GM23248 (cell line): ENCODE results near the gene ZNF827. TPM values are rescaled to one million over a fixed set of nuclear protein-coding genes. Genes with fewer than 3 reads are reported as not detected.

Experiments used
- DNase-seq: peaks from one replicate; pipeline ENCODE4 v3.0.0-alpha.2; 2015
- H2AFZ ChIP-seq: fragments of 200-600 bp; sonication (generic); 2 replicates; pipeline ENCODE4 v1.6.1; 2016; ENCODE audit warnings: antibody characterized with exemption
- H3F3A ChIP-seq: fragments of 200-600 bp; sonication (generic); 2 replicates; pipeline ENCODE4 v1.6.1; 2016; ENCODE audit warnings: mild to moderate bottlenecking, antibody characterized with exemption, mixed run types; ENCODE audit not compliant: insufficient read depth
- H3K27ac ChIP-seq: fragments of 200-600 bp; sonication (generic); 2 replicates; pipeline ENCODE4 v1.5.1; 2016; ENCODE audit warnings: mild to moderate bottlenecking
- H3K27me3 ChIP-seq: fragments of 200-600 bp; sonication (generic); replicated peaks from 2 replicates; pipeline ENCODE4 v1.6.1; 2016; ENCODE audit warnings: mild to moderate bottlenecking; ENCODE audit not compliant: insufficient read depth
- H3K36me3 ChIP-seq: fragments of 200-600 bp; sonication (generic); 2 replicates; pipeline ENCODE4 v1.6.1; 2016; ENCODE audit warnings: low read depth, mild to moderate bottlenecking
- H3K4me1 ChIP-seq: fragments of 200-600 bp; sonication (generic); 2 replicates; pipeline ENCODE4 v1.6.1; 2016; ENCODE audit warnings: mild to moderate bottlenecking; ENCODE audit not compliant: insufficient read depth
- H3K4me2 ChIP-seq: fragments of 200-600 bp; sonication (generic); one replicate; pipeline ENCODE4 v1.6.1; 2016; ENCODE audit warnings: mild to moderate bottlenecking; ENCODE audit not compliant: unreplicated experiment
- H3K4me3 ChIP-seq: fragments of 200-600 bp; sonication (generic); 2 replicates; pipeline ENCODE4 v1.5.1; 2016; ENCODE audit warnings: mild to moderate bottlenecking
- H3K79me2 ChIP-seq: fragments of 200-600 bp; sonication (generic); 2 replicates; pipeline ENCODE4 v1.6.1; 2016; ENCODE audit warnings: mild to moderate bottlenecking; ENCODE audit not compliant: insufficient read depth
- H3K9ac ChIP-seq: fragments of 200-600 bp; sonication (generic); 2 replicates; pipeline ENCODE4 v1.6.1; 2016; ENCODE audit warnings: mild to moderate bottlenecking
- H3K9me2 ChIP-seq: fragments of 200-600 bp; sonication (generic); 2 replicates; pipeline ENCODE4 v1.6.1; 2016; ENCODE audit warnings: mixed run types, mild to moderate bottlenecking, moderate library complexity; ENCODE audit not compliant: insufficient read depth
- H3K9me3 ChIP-seq: fragments of 200-600 bp; sonication (generic); one replicate; pipeline ENCODE4 v1.6.1; 2017; ENCODE audit warnings: low read depth
- H4K20me1 ChIP-seq: fragments of 200-600 bp; sonication (generic); 2 replicates; pipeline ENCODE4 v1.6.0; 2016; ENCODE audit not compliant: insufficient read depth
- EZH2 ChIP-seq: fragments of 200-600 bp; sonication (generic); IDR thresholded peaks from 2 replicates; pipeline ENCODE4 v1.6.1; 2018; ENCODE audit warnings: antibody characterized with exemption, mild to moderate bottlenecking; ENCODE audit not compliant: insufficient read depth, poor library complexity, severe bottlenecking
- EZH2phosphoT487 ChIP-seq: fragments of 200-600 bp; sonication (generic); IDR thresholded peaks from 2 replicates; pipeline ENCODE4 v1.6.1; 2018; ENCODE audit warnings: antibody characterized with exemption, moderate library complexity, mild to moderate bottlenecking, low read depth; ENCODE audit not compliant: insufficient read depth
- WGBS, 2 experiments: methylation state at CpG; one replicate each; pipeline ENCODE4 v1.1.6; 2015 to 2017; ENCODE audit warnings: low lambda C conversion rate in 2 of 2, low coverage in 1 of 2; ENCODE audit errors: missing lambda C conversion rate in 2 of 2; 5-methylcytosine and 5-hydroxymethylcytosine counted together
- in situ Hi-C: fragments of 300-500 bp; cut with MboI; formaldehyde crosslinking; loops from 2 replicates; pipeline ENCODE4 v1.15.0; 2020
- polyA plus RNA-seq: library from polyadenylated mRNA; unstranded; fragments of >200 nt; fragmentation: Nextera tagmentation; extraction: Ambion mirVana; gene quantifications from 2 replicates; pipeline ENCODE4 v1.2.1, GENCODE V29; 2016
- total RNA-seq: library from RNA; depleted of rRNA; stranded (reverse); fragments of >200 nt; shearing (Covaris generic); gene quantifications from 2 replicates; pipeline ENCODE4 v1.2.3, GENCODE V29; 2014

The ZNF827 gene
- total and polyA plus RNA-seq, 2 experiments from 2014 or later: 5.0 to 10.1 TPM

GRCh38 chr4:145886871-145887240 is 51.8 kb downstream of the ZNF827 start:
- Histone ChIP-seq H3K27ac (peak overlapping the region; percentile 40; the same call in 1 of the 2 replicates), H3K9ac (0 out of 2 replicates have a peak overlapping the region, but pooled peaks have one; percentile 39), H3K36me3 (peaks cover 13% of the 10 kb centered on the region), H3K79me2 (peaks cover 16% of the 10 kb centered on the region), H3F3A (peaks cover 31% of the 10 kb centered on the region; the same call in 1 of the 2 replicates), H2AFZ (0 out of 2 replicates have a peak overlapping the region, but pooled peaks have one; percentile 6), H3K9me3 (no peaks in the 10 kb centered on the region), H3K4me1 (peaks cover 15% of the 10 kb centered on the region), H3K27me3 (no peaks in the 10 kb centered on the region), H4K20me1 (no peaks in the 10 kb centered on the region), H3K4me3 (peak overlapping the region; percentile 40; the same call in 1 of the 2 replicates), H3K4me2 (peak overlapping the region; percentile 42), H3K9me2 (no peaks in the 10 kb centered on the region)
- no peak for DNase-seq
- no peak for TF ChIP-seq EZH2phosphoT487
- TF ChIP-seq EZH2: no peak
- in situ Hi-C loops: no loop called here

GRCh38 chr4:145885666-145886065 is 53.0 kb downstream of the ZNF827 start:
- Histone ChIP-seq H3K36me3 (peaks cover 8% of the 10 kb centered on the region; the same call in 1 of the 2 replicates), H3K9me3 (no peaks in the 10 kb centered on the region), H3K9me2 (no peaks in the 10 kb centered on the region), H4K20me1 (no peaks in the 10 kb centered on the region), H3K79me2 (peaks cover 28% of the 10 kb centered on the region), H3K27ac (no peak overlapping the region), H3K4me1 (peaks cover 15% of the 10 kb centered on the region), H3K4me3 (no peak overlapping the region), H3K27me3 (no peaks in the 10 kb centered on the region), H3K4me2 (no peak overlapping the region), H3F3A (peaks cover 31% of the 10 kb centered on the region; the same call in 1 of the 2 replicates), H3K9ac (no peak overlapping the region), H2AFZ (no peak overlapping the region)
- no peak for DNase-seq
- WGBS, 2 experiments: 98 to 99% methylated on average over 9 of the region's 9 CpGs
- TF ChIP-seq EZH2phosphoT487: no peak
- no peak for TF ChIP-seq EZH2
- in situ Hi-C loops: no loop called here

GRCh38 chr4:145884775-145885174 is 53.8 kb downstream of the ZNF827 start:
- H3K79me2 ChIP-seq: peaks cover 31% of the 10 kb centered on the region
- no peak overlapping the region for H2AFZ ChIP-seq
- no peak overlapping the region for H3K4me2 ChIP-seq
- DNase-seq: no peak
- peaks cover 31% of the 10 kb centered on the region; the same call in 1 of the 2 replicates for H3F3A ChIP-seq
- H3K9me2 ChIP-seq: no peaks in the 10 kb centered on the region
- in situ Hi-C loops: no loop called here
- no peaks in the 10 kb centered on the region for H3K27me3 ChIP-seq
- no peak for TF ChIP-seq EZH2phosphoT487
- no peak for TF ChIP-seq EZH2
- peaks cover 15% of the 10 kb centered on the region for H3K4me1 ChIP-seq
- 98 to 100% methylated on average over 1 of the region's 1 CpG for WGBS, 2 experiments
- H3K36me3 ChIP-seq: peaks cover 8% of the 10 kb centered on the region; the same call in 1 of the 2 replicates
- no peaks in the 10 kb centered on the region for H4K20me1 ChIP-seq
- H3K9me3 ChIP-seq: no peaks in the 10 kb centered on the region
- H3K4me3 ChIP-seq: no peak overlapping the region
- H3K9ac ChIP-seq: no peak overlapping the region
- H3K27ac ChIP-seq: no peak overlapping the region

- Histone ChIP-seq H3K27ac (no peak overlapping the region), H3K4me2 (no peak overlapping the region), H3K9me3 (no peaks in the 10 kb centered on the region), H3K9ac (no peak overlapping the region), H3K36me3 (peaks cover 9% of the 10 kb centered on the region; the same call in 1 of the 2 replicates), H2AFZ (no peak overlapping the region), H3F3A (peaks cover 22% of the 10 kb centered on the region; the same call in 1 of the 2 replicates), H3K9me2 (no peaks in the 10 kb centered on the region), H3K27me3 (no peaks in the 10 kb centered on the region), H3K4me1 (peaks cover 25% of the 10 kb centered on the region), H4K20me1 (no peaks in the 10 kb centered on the region), H3K4me3 (no peak overlapping the region), H3K79me2 (peaks cover 38% of the 10 kb centered on the region)
- DNase-seq: no peak
- TF ChIP-seq EZH2phosphoT487: no peak
- no peak for TF ChIP-seq EZH2
- in situ Hi-C loops: no loop called here
- WGBS, 2 experiments: 96 to 100% methylated on average over 4 of the region's 4 CpGs
These were observed 55.4 kb downstream of the ZNF827 start for GRCh38 chr4:145883101-145883694.
